HG03066 (cell line): ENCODE data around the gene ARFGAP1.
"Not testable (repeated sequence)": the region's sequence is repeated elsewhere in the genome, so short reads cannot be mapped to it uniquely, and the experiment has no call there.

Experiments used
- ATAC-seq: cut with Tn5 transposase; IDR thresholded peaks from one replicate; pipeline ENCODE4 v1.9.1; 2021; ENCODE audit warnings: low read depth; ENCODE audit not compliant: unreplicated experiment

ARFGAP1 gene

GRCh38 chr20:63305933-63306672 lies 33.5 kb downstream of the ARFGAP1 start:
- not testable (repeated sequence) for ATAC-seq

GRCh38 chr20:63306673-63307537 lies 34.3 kb downstream of the ARFGAP1 start:
- ATAC-seq: no peak

GRCh38 chr20:63307538-63308217 lies 35.1 kb downstream of the ARFGAP1 start:
- no peak for ATAC-seq

GRCh38 chr20:63308218-63308911 lies 35.8 kb downstream of the ARFGAP1 start:
- ATAC-seq: no peak

GRCh38 chr20:63309261-63310071 lies 36.9 kb downstream of the ARFGAP1 start:
- ATAC-seq: no peak

- no peak for ATAC-seq
Observed at GRCh38 chr20:63310265-63310991, 37.8 kb downstream of the ARFGAP1 start.

- ATAC-seq: no peak
Observed at GRCh38 chr20:63311186-63311832, 38.7 kb downstream of the ARFGAP1 start.

- ATAC-seq: no peak
Observed at GRCh38 chr20:63311833-63312243, 39.2 kb downstream of the ARFGAP1 start.

- no peak for ATAC-seq
Observed at GRCh38 chr20:63312273-63312672, 39.7 kb downstream of the ARFGAP1 start.

- no peak for ATAC-seq
Observed at GRCh38 chr20:63312690-63313348, 40.2 kb downstream of the ARFGAP1 start.

GRCh38 chr20:63313349-63314014 lies 40.9 kb downstream of the ARFGAP1 start:
- ATAC-seq: no peak

- ATAC-seq: no peak
Observed at GRCh38 chr20:63314015-63314471, 41.4 kb downstream of the ARFGAP1 start.

GRCh38 chr20:63314566-63315239 lies 42.1 kb downstream of the ARFGAP1 start:
- ATAC-seq: no peak

- no peak for ATAC-seq
Observed at GRCh38 chr20:63315240-63315689, 42.7 kb downstream of the ARFGAP1 start.

- no peak for ATAC-seq
Observed at GRCh38 chr20:63315731-63316491, 43.3 kb downstream of the ARFGAP1 start.

- no peak for ATAC-seq
Observed at GRCh38 chr20:63316502-63316921, 43.9 kb downstream of the ARFGAP1 start.
